K562 (cell line): ENCODE data around the gene TTC33. TPM values are rescaled to one million over a fixed set of nuclear protein-coding genes. Genes with fewer than 3 reads are reported as not detected.

ENCODE experiments used
- ATAC-seq: fragments of 200-7000 bp; cut with Tn5 transposase; 3 replicates; pipeline ENCODE4 v1.9.1; 2020; ENCODE audit warnings: moderate library complexity
- BruUV-seq: library from RNA; stranded (reverse); fragments of 400-500 nt; replicated peaks from 2 replicates; lab custom pipeline; 2021; lab: Mats Ljungman, UMichigan
- CTCF ChIA-PET: fragments of 300-600 bp; formaldehyde crosslinking; extraction: SDS; loops from one replicate; lab custom pipeline; 2021; ENCODE audit warnings: low intra/inter-chr PET ratio; lab: Yijun Ruan, JAX
- POLR2A ChIA-PET: fragments of 300-600, 350-650 bp; sonication (Branson Sonifier 250); formaldehyde crosslinking; extraction: SDS; loops from one replicate; lab custom pipeline; 2021; ENCODE audit warnings: antibody characterized with exemption, inconsistent platforms; lab: Yijun Ruan, JAX
- DNase-seq, 4 experiments: peaks; one replicate each; pipeline versions ENCODE4 v3.0.0 to v3.0.0-alpha.2; 2011 to 2018; ENCODE audit warnings: low spot score in 3 of 4, mixed read lengths in 3 of 4; ENCODE audit errors: extremely low read depth in 1 of 4
- FAIRE-seq: peaks from 2 replicates; lab custom pipeline; 2011; peaks lifted over from hg19 to GRCh38; lab: Jason Lieb, UNC
- H2AFZ ChIP-seq: 2 replicates; pipeline ENCODE4 v1.6.0; 2011; ENCODE audit warnings: low read depth, low read length, control low read depth, inconsistent platforms
- H3K27ac ChIP-seq: fragments of 200-600 bp; 3 replicates; pipeline ENCODE4 v1.8.0; 2011; ENCODE audit warnings: low read depth, mild to moderate bottlenecking, control low read depth, inconsistent platforms, low read length, moderate library complexity, mixed read lengths; ENCODE audit errors: extremely low read depth
- H3K27me3 ChIP-seq, 2 experiments: fragments of 300-600 bp in 1 of 2; 2 replicates in 1 of 2; 3 replicates in 1 of 2; pipeline versions ENCODE4 v1.6.0 to v1.8.0; 2011; ENCODE audit warnings: inconsistent platforms in 2 of 2, low read length in 2 of 2, mild to moderate bottlenecking in 1 of 2, mixed read lengths in 1 of 2, moderate library complexity in 1 of 2; ENCODE audit not compliant: control insufficient read depth in 2 of 2, insufficient read depth in 2 of 2
- H3K36me3 ChIP-seq: fragments of 300-600 bp; 3 replicates; pipeline ENCODE4 v1.8.0; 2011; ENCODE audit warnings: mild to moderate bottlenecking, low read length, inconsistent platforms; ENCODE audit not compliant: control insufficient read depth, insufficient read depth
- H3K4me1 ChIP-seq, 2 experiments: fragments of 200-600 bp in 1 of 2; replicated peaks in 1 of 2; 2 replicates in 1 of 2; 3 replicates in 1 of 2; pipeline versions ENCODE4 v1.5.1 to v1.8.0; 2011; ENCODE audit warnings: inconsistent platforms in 2 of 2, low read length in 2 of 2, mild to moderate bottlenecking in 1 of 2, mixed read lengths in 1 of 2, moderate library complexity in 1 of 2; ENCODE audit not compliant: control insufficient read depth in 2 of 2, insufficient read depth in 2 of 2
- H3K4me2 ChIP-seq: 2 replicates; pipeline ENCODE4 v1.6.1; 2011; ENCODE audit warnings: low read length, control low read depth, inconsistent platforms, mixed read lengths; ENCODE audit not compliant: insufficient read depth
- H3K4me3 ChIP-seq: fragments of 200-600 bp; sonication (generic), shearing (Covaris generic); 2 replicates; pipeline ENCODE4 v1.5.1; 2016; ENCODE audit warnings: control low read depth, inconsistent platforms
- H3K79me2 ChIP-seq: fragments of 200-600 bp; 3 replicates; pipeline ENCODE4 v1.8.0; 2011; ENCODE audit warnings: low read length, inconsistent platforms; ENCODE audit not compliant: control insufficient read depth, insufficient read depth
- H3K9ac ChIP-seq, 2 experiments: 2 replicates each; pipeline versions ENCODE4 v1.6.0 to v1.6.1; 2011; ENCODE audit warnings: low read depth in 2 of 2, low read length in 2 of 2, control low read depth in 1 of 2, inconsistent platforms in 1 of 2, mild to moderate bottlenecking in 1 of 2, mixed read lengths in 1 of 2; ENCODE audit not compliant: insufficient read depth in 1 of 2
- H3K9me1 ChIP-seq: one replicate; pipeline ENCODE4 v1.6.0; 2011; ENCODE audit warnings: inconsistent platforms, mild to moderate bottlenecking, low read length, moderate library complexity; ENCODE audit not compliant: control insufficient read depth, insufficient read depth
- H3K9me3 ChIP-seq: replicated peaks from 2 replicates; pipeline ENCODE4 v1.5.1; 2011; ENCODE audit warnings: low read depth, low read length, inconsistent platforms; ENCODE audit not compliant: control insufficient read depth, insufficient read depth
- H4K20me1 ChIP-seq: replicated peaks from 2 replicates; pipeline ENCODE4 v1.6.1; 2011; ENCODE audit warnings: low read length, inconsistent platforms, mixed read lengths; ENCODE audit not compliant: control insufficient read depth, insufficient read depth
- C11orf30 ChIP-seq: fragments of 450-650 bp; IDR thresholded peaks from 2 replicates; pipeline ENCODE4 v1.6.1; 2016; ENCODE audit warnings: low read depth, mild to moderate bottlenecking
- CLOCK ChIP-seq: fragments of 250-450 bp; sonication (Bioruptor Pico); IDR thresholded peaks from 2 replicates; pipeline ENCODE4 v1.4.0; 2020; ENCODE audit warnings: mild to moderate bottlenecking, moderate library complexity, borderline replicate concordance
- MAFF ChIP-seq: IDR thresholded peaks from 2 replicates; pipeline ENCODE4 v1.6.1; 2012; ENCODE audit warnings: low read length, improper control_type of control experiment
- NUFIP1 ChIP-seq: fragments of 450-650 bp; IDR thresholded peaks from 2 replicates; pipeline ENCODE4 v1.6.1; 2018; ENCODE audit not compliant: partially characterized antibody
- ZNF316 ChIP-seq: fragments of 450-650 bp; IDR thresholded peaks from 2 replicates; pipeline ENCODE4 v1.6.1; 2016
- WGBS: fragments of 100-300 bp; shearing (Covaris generic); methylation state at CpG from one replicate; pipeline ENCODE4 v1.1.6; 2016; ENCODE audit warnings: low coverage, mixed read lengths; ENCODE audit not compliant: insufficient coverage; ENCODE audit errors: missing lambda C conversion rate; 5-methylcytosine and 5-hydroxymethylcytosine counted together
- in situ Hi-C: fragments of 300-500 bp; cut with MboI; formaldehyde crosslinking; loops from 4 replicates; pipeline ENCODE4 v1.15.0; 2018; ENCODE audit warnings: inconsistent platforms, mixed read lengths
- intact Hi-C: fragments of 100-400 bp; cut with micrococcal nuclease; formaldehyde crosslinking; loops from 2 replicates; pipeline ENCODE4 v1.14.2; 2022
- polyA plus RNA-seq, 8 experiments: library from polyadenylated mRNA; depleted of rRNA in 4 of 8; stranded (reverse) in 5 of 8; unstranded in 3 of 8; fragments of >200 nt; fragmentation: Nextera tagmentation in 2 of 8; fragmentation: Illumina TruSeq in 1 of 8; extraction: Ambion mirVana in 2 of 8; extraction: Trizol in 1 of 8; gene quantifications; 2 replicates each; pipeline versions ENCODE4 v1.2.1 to v1.2.3, GENCODE V29; 2011 to 2014; ENCODE audit warnings: inconsistent platforms in 1 of 8, missing spikeins in 1 of 8
- total RNA-seq, 7 experiments: library from RNA; depleted of rRNA in 6 of 7; stranded (reverse); fragments of >200 nt in 6 of 7; fragmentation: Illumina TruSeq in 2 of 7; extraction: Trizol in 2 of 7; gene quantifications; 2 replicates each; pipeline versions ENCODE4 v1.2.1 to v1.2.3, GENCODE V29; 2011 to 2021; ENCODE audit warnings: low replicate concordance in 1 of 7

TTC33 gene
- total and polyA plus RNA-seq, 9 of the 15 experiments (the other 6 are each of a cell fraction or from before 2014, with no cell fraction given): 11.5 to 24.9 (median 21.1) TPM

GRCh38 chr5:40665635-40666298, 90.0 kb downstream of the TTC33 start:
- in situ Hi-C loops: no loop called here
- no peaks in the 10 kb centered on the region for H4K20me1 ChIP-seq
- no peaks in the 10 kb centered on the region for H3K9me1 ChIP-seq
- H3K9me3 ChIP-seq: no peaks in the 10 kb centered on the region
- DNase-seq: no peak
- no peak overlapping the region for H3K9ac ChIP-seq
- no peak for FAIRE-seq
- intact Hi-C loops: no loop called here
- WGBS: 4% methylated on average over 3 of the region's 3 CpGs
- H3K27ac ChIP-seq: no peak overlapping the region
- BruUV-seq: no TSS peak
- H3K79me2 ChIP-seq: no peaks in the 10 kb centered on the region
- H3K4me3 ChIP-seq: no peak overlapping the region
- TF ChIP-seq C11orf30 (peak; percentile 35; the same call in 1 of the 2 replicates), MAFF (0 out of 2 replicates have a peak, but pooled peaks have one; percentile 14), NUFIP1 (no peak), ZNF316 (peak; percentile 58)
- H3K36me3 ChIP-seq: no peaks in the 10 kb centered on the region
- H3K27me3 ChIP-seq: no peaks in the 10 kb centered on the region; a peak in 1 of 5 replicates
- no peaks in the 10 kb centered on the region for H3K4me1 ChIP-seq
- H2AFZ ChIP-seq: no peak overlapping the region
- no peak overlapping the region for H3K4me2 ChIP-seq
- no peak for ATAC-seq
- ChIA-PET POLR2A (interaction anchor here (1.3 kb wide), 1 partner anchor 11 kb away, joined by 3 read pairs; no protein-coding TSS in a partner anchor), CTCF (no interaction called here)

DNA sequence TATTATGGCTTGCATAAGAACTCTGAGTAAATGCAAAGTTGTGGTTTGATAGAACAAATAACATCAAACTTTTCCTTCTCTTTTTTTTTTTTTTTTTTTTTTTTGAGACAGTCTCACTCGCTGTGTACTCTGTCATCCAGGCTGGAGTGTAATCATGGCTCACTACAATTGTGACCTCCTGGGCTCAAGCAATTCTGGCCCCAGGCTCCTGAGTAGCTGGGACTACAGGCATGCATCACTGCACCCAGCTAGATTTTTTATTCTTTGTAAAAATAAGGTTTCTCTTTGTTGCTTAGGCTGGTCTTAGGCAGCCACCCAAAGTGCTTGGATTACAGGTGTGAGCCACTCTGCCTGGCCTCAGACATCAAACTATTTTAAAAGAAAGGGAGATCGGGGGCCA, 95.0 kb downstream of the TTC33 start:
- intact Hi-C loops (no loop called here), in situ Hi-C loops (no loop called here)
- no peaks in the 10 kb centered on the region for H3K27me3 ChIP-seq
- ATAC-seq: no peak
- 3% methylated on average over 2 of the region's 2 CpGs for WGBS
- CTCF ChIA-PET: no interaction called here
- no peaks in the 10 kb centered on the region for H3K79me2 ChIP-seq
- H3K4me2 ChIP-seq: no peak overlapping the region
- H2AFZ ChIP-seq: no peak overlapping the region
- H3K9me3 ChIP-seq: no peaks in the 10 kb centered on the region
- no peaks in the 10 kb centered on the region for H3K36me3 ChIP-seq
- FAIRE-seq: no peak
- H3K4me1 ChIP-seq: no peaks in the 10 kb centered on the region
- H3K9ac ChIP-seq: no peak overlapping the region
- H3K9me1 ChIP-seq: no peaks in the 10 kb centered on the region
- no TSS peak for BruUV-seq
- POLR2A ChIA-PET: interaction anchor here (0.6 kb wide), 1 partner anchor 234 kb away, joined by 3 read pairs; no protein-coding TSS in a partner anchor
- no peak overlapping the region for H3K4me3 ChIP-seq
- H3K27ac ChIP-seq: no peak overlapping the region
- no peaks in the 10 kb centered on the region for H4K20me1 ChIP-seq
- no peak for DNase-seq
- no peak for TF ChIP-seq CLOCK (CRISPR knock-in tag)
